ENCODE measurements around the gene FDXACB1. TPM values are rescaled to one million over a fixed set of nuclear protein-coding genes. Genes with fewer than 3 reads are reported as not detected.
"Not testable (repeated sequence)": the region's sequence is repeated elsewhere in the genome, so short reads cannot be mapped to it uniquely, and the experiment has no call there.

The FDXACB1 gene
- total RNA-seq, 1 experiment from 2014 or later = 3.0 TPM

- in situ Hi-C loops (cut with HindIII; ENCODE audit: low sequenced_read_pairs) = no loop called here
- DNase-seq (ENCODE audit: low spot score) = peak; percentile 98
Observed at GRCh38 chr11:111911563-111912401, 32.8 kb upstream of the FDXACB1 start, which contains the start of gene CRYAB. Gene CRYAB (minus strand): TSS chr11:111911770. CDS start chr11:111911724, 46 bp downstream.

GRCh38 chr11:111910676-111911562 lies 32.0 kb upstream of the FDXACB1 start:
- in situ Hi-C loops (cut with HindIII; ENCODE audit: low sequenced_read_pairs) = no loop called here

GRCh38 chr11:111909378-111909777 lies 30.4 kb upstream of the FDXACB1 start:
- in situ Hi-C loops (cut with HindIII; ENCODE audit: low sequenced_read_pairs) = no loop called here
- DNase-seq (ENCODE audit: low spot score) = peak; percentile 51

More at GRCh38 chr11:111910676-111911562, 32.0 kb upstream of the FDXACB1 start:
- peak; percentile 81 for DNase-seq (ENCODE audit: low spot score)

GRCh38 chr11:111908639-111909305 lies 29.8 kb upstream of the FDXACB1 start:
- in situ Hi-C loops (cut with HindIII; ENCODE audit: low sequenced_read_pairs) = no loop called here
- DNase-seq (ENCODE audit: low spot score) = peak; percentile 13

- no peak for DNase-seq (ENCODE audit: low spot score)
- in situ Hi-C loops (cut with HindIII; ENCODE audit: low sequenced_read_pairs) = no loop called here
Observed at GRCh38 chr11:111906680-111907079, 27.7 kb upstream of the FDXACB1 start.

GRCh38 chr11:111905411-111905810 lies 26.4 kb upstream of the FDXACB1 start:
- in situ Hi-C loops (cut with HindIII; ENCODE audit: low sequenced_read_pairs) = no loop called here
- DNase-seq (ENCODE audit: low spot score) = no peak

- DNase-seq (ENCODE audit: low spot score) = no peak
- in situ Hi-C loops (cut with HindIII; ENCODE audit: low sequenced_read_pairs) = no loop called here
Observed at GRCh38 chr11:111886844-111887243, 7.9 kb upstream of the FDXACB1 start.

GRCh38 chr11:111886032-111886431 lies 7.1 kb upstream of the FDXACB1 start:
- no peak for DNase-seq (ENCODE audit: low spot score)
- in situ Hi-C loops (cut with HindIII; ENCODE audit: low sequenced_read_pairs) = no loop called here

- in situ Hi-C loops (cut with HindIII; ENCODE audit: low sequenced_read_pairs); DNase-seq (ENCODE audit: low spot score): not testable (repeated sequence)
Observed at GRCh38 chr11:111885053-111885452, 6.1 kb upstream of the FDXACB1 start.

GRCh38 chr11:111882202-111882601 lies 3.2 kb upstream of the FDXACB1 start:
- in situ Hi-C loops (cut with HindIII; ENCODE audit: low sequenced_read_pairs) = no loop called here
- DNase-seq (ENCODE audit: low spot score) = no peak

GRCh38 chr11:111879637-111879960 lies 634 bp upstream of the FDXACB1 start:
- in situ Hi-C loops (cut with HindIII; ENCODE audit: low sequenced_read_pairs) = no loop called here
- DNase-seq (ENCODE audit: low spot score) = no peak

GRCh38 chr11:111878385-111878848 lies 548 bp downstream of the FDXACB1 start:
- in situ Hi-C loops (cut with HindIII; ENCODE audit: low sequenced_read_pairs) = no loop called here
- no peak for DNase-seq (ENCODE audit: low spot score)

- DNase-seq (ENCODE audit: low spot score) = peak; percentile 53
- in situ Hi-C loops (cut with HindIII; ENCODE audit: low sequenced_read_pairs) = no loop called here
Observed at GRCh38 chr11:111871693-111872161, 7.2 kb downstream of the FDXACB1 start.

- in situ Hi-C loops (cut with HindIII; ENCODE audit: low sequenced_read_pairs) = no loop called here
- peak; percentile 83 for DNase-seq (ENCODE audit: low spot score)
Observed at GRCh38 chr11:111870886-111871692, 7.9 kb downstream of the FDXACB1 start, which contains the start of gene ALG9. Gene ALG9 (minus strand): TSS chr11:111871581. CDS start chr11:111871482, 99 bp downstream.

GRCh38 chr11:111870522-111870885 lies 8.5 kb downstream of the FDXACB1 start:
- no peak for DNase-seq (ENCODE audit: low spot score)
- in situ Hi-C loops (cut with HindIII; ENCODE audit: low sequenced_read_pairs) = no loop called here

GRCh38 chr11:111870113-111870512 lies 8.9 kb downstream of the FDXACB1 start:
- in situ Hi-C loops (cut with HindIII; ENCODE audit: low sequenced_read_pairs) = no loop called here
- DNase-seq (ENCODE audit: low spot score) = no peak

GRCh38 chr11:111860257-111860656 lies 18.7 kb downstream of the FDXACB1 start:
- no peak for DNase-seq (ENCODE audit: low spot score)
- in situ Hi-C loops (cut with HindIII; ENCODE audit: low sequenced_read_pairs) = no loop called here

GRCh38 chr11:111855506-111855905 lies 23.5 kb downstream of the FDXACB1 start:
- DNase-seq (ENCODE audit: low spot score) = no peak
- in situ Hi-C loops (cut with HindIII; ENCODE audit: low sequenced_read_pairs) = no loop called here

All from G401 (cell line).